ENCODE data around the gene ASIC2.
"Not testable (repeated sequence)": the region's sequence is repeated elsewhere in the genome, so short reads cannot be mapped to it uniquely, and the experiment has no call there.

DNA sequence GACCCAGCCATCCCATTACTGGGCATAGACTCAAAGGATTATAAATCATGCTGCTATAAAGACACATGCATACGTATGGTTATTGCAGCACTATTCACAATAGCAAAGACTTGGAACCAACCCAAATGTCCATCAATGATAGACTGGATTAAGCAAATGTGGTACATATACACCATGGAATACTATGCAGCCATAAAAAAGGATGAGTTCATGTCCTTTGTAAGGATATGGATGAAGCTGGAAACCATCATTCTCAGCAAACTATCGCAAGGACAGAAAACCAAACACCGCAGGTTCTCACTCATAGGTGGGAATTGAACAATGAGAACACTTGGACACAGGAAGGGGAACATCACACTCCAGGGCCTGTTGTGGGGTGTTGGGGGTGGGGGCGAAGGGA, 323.9 kb downstream of the ASIC2 start:
- TF ChIP-seq, protein P1, sequence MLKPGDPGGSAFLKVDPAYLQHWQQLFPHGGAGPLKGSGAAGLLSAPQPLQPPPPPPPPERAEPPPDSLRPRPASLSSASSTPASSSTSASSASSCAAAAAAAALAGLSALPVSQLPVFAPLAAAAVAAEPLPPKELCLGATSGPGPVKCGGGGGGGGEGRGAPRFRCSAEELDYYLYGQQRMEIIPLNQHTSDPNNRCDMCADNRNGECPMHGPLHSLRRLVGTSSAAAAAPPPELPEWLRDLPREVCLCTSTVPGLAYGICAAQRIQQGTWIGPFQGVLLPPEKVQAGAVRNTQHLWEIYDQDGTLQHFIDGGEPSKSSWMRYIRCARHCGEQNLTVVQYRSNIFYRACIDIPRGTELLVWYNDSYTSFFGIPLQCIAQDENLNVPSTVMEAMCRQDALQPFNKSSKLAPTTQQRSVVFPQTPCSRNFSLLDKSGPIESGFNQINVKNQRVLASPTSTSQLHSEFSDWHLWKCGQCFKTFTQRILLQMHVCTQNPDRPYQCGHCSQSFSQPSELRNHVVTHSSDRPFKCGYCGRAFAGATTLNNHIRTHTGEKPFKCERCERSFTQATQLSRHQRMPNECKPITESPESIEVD (tag by site-specific recombination; IDR thresholded peaks at IDR 0.05): not testable (repeated sequence)
- TF ChIP-seq ZNF350 (tag by site-specific recombination; IDR thresholded peaks at IDR 0.05); MZF1 (tag by site-specific recombination; IDR thresholded peaks at IDR 0.05; ENCODE audit: borderline replicate concordance); SP2 (tag by site-specific recombination; IDR thresholded peaks at IDR 0.05); HIC1 (tag by site-specific recombination; IDR thresholded peaks at IDR 0.05): not testable (repeated sequence)
- TF ChIP-seq, protein P2, sequence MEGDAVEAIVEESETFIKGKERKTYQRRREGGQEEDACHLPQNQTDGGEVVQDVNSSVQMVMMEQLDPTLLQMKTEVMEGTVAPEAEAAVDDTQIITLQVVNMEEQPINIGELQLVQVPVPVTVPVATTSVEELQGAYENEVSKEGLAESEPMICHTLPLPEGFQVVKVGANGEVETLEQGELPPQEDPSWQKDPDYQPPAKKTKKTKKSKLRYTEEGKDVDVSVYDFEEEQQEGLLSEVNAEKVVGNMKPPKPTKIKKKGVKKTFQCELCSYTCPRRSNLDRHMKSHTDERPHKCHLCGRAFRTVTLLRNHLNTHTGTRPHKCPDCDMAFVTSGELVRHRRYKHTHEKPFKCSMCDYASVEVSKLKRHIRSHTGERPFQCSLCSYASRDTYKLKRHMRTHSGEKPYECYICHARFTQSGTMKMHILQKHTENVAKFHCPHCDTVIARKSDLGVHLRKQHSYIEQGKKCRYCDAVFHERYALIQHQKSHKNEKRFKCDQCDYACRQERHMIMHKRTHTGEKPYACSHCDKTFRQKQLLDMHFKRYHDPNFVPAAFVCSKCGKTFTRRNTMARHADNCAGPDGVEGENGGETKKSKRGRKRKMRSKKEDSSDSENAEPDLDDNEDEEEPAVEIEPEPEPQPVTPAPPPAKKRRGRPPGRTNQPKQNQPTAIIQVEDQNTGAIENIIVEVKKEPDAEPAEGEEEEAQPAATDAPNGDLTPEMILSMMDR (tag by site-specific recombination; IDR thresholded peaks at IDR 0.05): not testable (repeated sequence)
